Right lobe of liver (tissue), 6 donors: ENCODE results near the gene CIAO1. TPM values are rescaled to one million over a fixed set of nuclear protein-coding genes. Genes with fewer than 3 reads are reported as not detected.
A peak's percentile ranks its signal among the peaks of the same experiment; 100 is the strongest.

Source experiments
- ATAC-seq, 4 donors: fragments of 200-7000 bp; cut with Tn5 transposase; one replicate each; pipeline ENCODE4 v1.9.1; 2020; ENCODE audit warnings: mild to moderate bottlenecking in 4 of 4, moderate library complexity in 4 of 4
- DNase-seq, 3 donors: peaks; one replicate each; pipeline ENCODE4 v3.0.0-alpha.2; 2020
- H3K27ac ChIP-seq, 3 donors: fragments of 200-600 bp; one replicate each; pipeline ENCODE4 v1.8.0; 2022
- H3K27me3 ChIP-seq, 2 donors: fragments of 200-600 bp; one replicate each; pipeline ENCODE4 v1.8.0; 2022
- H3K36me3 ChIP-seq, 4 donors: fragments of 200-600 bp; sonication (generic) in 1 of 4; one replicate each; pipeline versions ENCODE4 v1.5.1 to v1.8.0; 2017 to 2022; ENCODE audit warnings: control low read depth in 1 of 4
- H3K4me1 ChIP-seq, 4 donors: fragments of 200-600 bp; sonication (generic) in 1 of 4; one replicate each; pipeline versions ENCODE4 v1.5.1 to v1.8.0; 2017 to 2022; ENCODE audit warnings: control low read depth in 1 of 4
- H3K4me3 ChIP-seq, 3 donors: fragments of 200-600 bp; one replicate each; pipeline ENCODE4 v1.8.0; 2022
- H3K9me3 ChIP-seq, 4 donors: fragments of 200-600 bp; sonication (generic) in 1 of 4; one replicate each; pipeline versions ENCODE4 v1.5.1 to v1.8.0; 2017 to 2022; ENCODE audit warnings: control low read depth in 1 of 4
- POLR2A ChIP-seq: fragments of 450-650 bp; IDR thresholded peaks from one replicate; pipeline ENCODE4 v1.6.1; 2017; ENCODE audit warnings: antibody characterized with exemption, mild to moderate bottlenecking
- WGBS: methylation state at CpG from one replicate; pipeline ENCODE4 v1.1.6; 2018; ENCODE audit warnings: low coverage, low lambda C conversion rate; ENCODE audit not compliant: insufficient coverage; ENCODE audit errors: missing lambda C conversion rate; 5-methylcytosine and 5-hydroxymethylcytosine counted together
- intact Hi-C, 2 donors: fragments of 100-400 bp; cut with DNase I; formaldehyde crosslinking; loops; one replicate each; pipeline versions ENCODE4 v1.11.2 to v1.14.1; 2022
- total RNA-seq, 6 experiments: library from RNA; depleted of rRNA in 2 of 6; stranded (reverse); fragments of >200 nt in 2 of 6; fragmentation: NEBNext Ultra II Directional in 3 of 6; extraction: Animal tissue kit (Norgen Biotek cat#: 25700) in 3 of 6; gene quantifications; one replicate each; pipeline versions ENCODE4 v1.1.0 to v1.2.4, GENCODE V29; 2016 to 2023
- TF ChIP-seq, protein P1 (sequence below), 4 donors: fragments of 200-600 bp in 3 of 4; fragments of 450-650 bp in 1 of 4; IDR thresholded peaks; one replicate each; pipeline versions ENCODE4 v1.5.1 to v1.8.0; 2016 to 2022; ENCODE audit warnings: antibody characterized with exemption in 4 of 4, mild to moderate bottlenecking in 2 of 4
- donor health status: DM: no; HTN: yes; CAD: no.
- donor health status: DM: no; HTN: no; CAD: no.
- donor health status: DM: no; HTN: no; CAD: no.
- donor health status: DM: no; HTN: yes; CAD: no.
- donor health status: DM: no; HTN: yes; CAD: no.

CIAO1 gene
- total RNA-seq, 6 experiments from 2014 or later, result 39.8 to 80.3 (median 45.0) TPM

DNA sequence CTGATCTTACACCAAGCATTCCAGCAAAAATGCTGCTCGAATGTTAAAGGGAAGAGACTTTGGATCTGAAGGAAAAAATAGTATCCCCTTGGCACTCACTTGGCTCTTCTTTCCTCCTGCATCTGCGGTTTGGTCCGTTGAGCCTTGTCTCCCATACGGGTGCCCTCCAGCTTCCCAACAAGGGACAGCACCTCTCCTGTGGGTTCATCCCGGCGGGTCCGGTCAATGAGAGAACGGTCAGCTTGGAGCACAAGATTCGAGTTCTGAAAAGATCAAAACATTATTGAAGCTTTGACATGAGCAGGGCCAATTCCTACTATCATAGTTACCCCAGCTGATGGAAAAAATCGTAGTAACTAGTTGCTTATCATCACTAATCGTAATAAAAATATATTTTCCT, 38.6 kb downstream of the CIAO1 start:
- H3K4me1 ChIP-seq, result peaks cover 0 to 17% (median 5%) of the 10 kb centered on the region in 4 donors
- H3K4me3 ChIP-seq, result peak overlapping the region; percentile 75 to 93 (median 90)
- ATAC-seq (no peak), DNase-seq (no peak)
- intact Hi-C loops, result no loop called here
- TF ChIP-seq, protein P1, sequence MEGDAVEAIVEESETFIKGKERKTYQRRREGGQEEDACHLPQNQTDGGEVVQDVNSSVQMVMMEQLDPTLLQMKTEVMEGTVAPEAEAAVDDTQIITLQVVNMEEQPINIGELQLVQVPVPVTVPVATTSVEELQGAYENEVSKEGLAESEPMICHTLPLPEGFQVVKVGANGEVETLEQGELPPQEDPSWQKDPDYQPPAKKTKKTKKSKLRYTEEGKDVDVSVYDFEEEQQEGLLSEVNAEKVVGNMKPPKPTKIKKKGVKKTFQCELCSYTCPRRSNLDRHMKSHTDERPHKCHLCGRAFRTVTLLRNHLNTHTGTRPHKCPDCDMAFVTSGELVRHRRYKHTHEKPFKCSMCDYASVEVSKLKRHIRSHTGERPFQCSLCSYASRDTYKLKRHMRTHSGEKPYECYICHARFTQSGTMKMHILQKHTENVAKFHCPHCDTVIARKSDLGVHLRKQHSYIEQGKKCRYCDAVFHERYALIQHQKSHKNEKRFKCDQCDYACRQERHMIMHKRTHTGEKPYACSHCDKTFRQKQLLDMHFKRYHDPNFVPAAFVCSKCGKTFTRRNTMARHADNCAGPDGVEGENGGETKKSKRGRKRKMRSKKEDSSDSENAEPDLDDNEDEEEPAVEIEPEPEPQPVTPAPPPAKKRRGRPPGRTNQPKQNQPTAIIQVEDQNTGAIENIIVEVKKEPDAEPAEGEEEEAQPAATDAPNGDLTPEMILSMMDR (IDR thresholded peaks at IDR 0.05), result no peak
- no peak for TF ChIP-seq POLR2A
- peaks cover 0 to 46% (median 15%) of the 10 kb centered on the region in 4 donors for H3K36me3 ChIP-seq
- H3K27me3 ChIP-seq, result no peaks in the 10 kb centered on the region
- no peaks in the 10 kb centered on the region for H3K9me3 ChIP-seq
- H3K27ac ChIP-seq, result peak overlapping the region in 1 of 3 donors; percentile 70
- WGBS, result 66% methylated on average over 11 of the region's 11 CpGs

DNA sequence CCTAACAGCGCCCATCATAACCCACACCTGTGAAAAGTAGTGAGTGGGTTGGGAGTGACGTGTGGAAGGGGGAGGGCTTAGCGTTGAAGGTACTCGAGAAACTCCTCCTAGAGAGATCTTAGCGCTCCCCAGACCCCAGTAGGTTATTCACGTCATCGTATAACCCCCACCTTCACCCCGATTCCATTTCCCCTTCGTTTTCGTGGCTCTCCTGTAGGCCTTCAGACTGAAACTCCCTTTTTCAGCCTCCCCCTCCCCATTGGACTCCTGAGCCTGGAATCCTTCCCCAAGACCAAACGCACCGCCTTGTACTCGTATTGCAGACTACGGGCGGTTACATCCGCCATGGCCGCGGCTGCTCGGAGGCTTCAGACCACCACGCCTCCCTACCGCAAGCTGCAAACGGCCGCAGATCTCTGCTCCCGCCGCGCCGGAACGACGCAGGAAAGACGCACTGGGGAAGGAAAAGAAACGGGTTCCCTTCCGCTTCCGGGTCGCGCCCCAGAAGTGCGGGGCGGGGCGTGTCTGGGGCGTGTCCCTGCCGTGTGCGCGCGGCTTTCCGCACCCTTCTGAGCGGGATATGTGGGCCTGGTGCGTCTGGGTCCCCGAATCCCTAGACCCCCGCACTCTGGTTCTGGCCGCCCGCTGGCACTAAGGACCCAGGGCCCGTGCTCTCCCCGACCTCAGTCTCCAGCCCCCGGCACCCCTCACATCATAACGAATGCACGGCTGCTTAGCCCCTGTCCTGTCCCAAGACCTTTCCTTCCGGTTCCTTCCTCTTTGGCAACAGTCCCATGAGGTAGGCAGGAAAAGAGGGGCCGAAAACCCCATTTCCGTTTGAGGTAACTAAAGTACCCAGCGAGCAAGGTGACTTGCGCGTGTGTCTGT, 39.3 kb downstream of the CIAO1 start, which contains the start of gene SNRNP200:
SNRNP200 (minus strand) TSS at position 456 of the 888 bp plus-strand sequence; CDS start at position 347, 109 bp downstream.
- Histone ChIP-seq H3K27ac (peak within 1 kb of the TSS; percentile 41 to 78 (median 70)), H3K27me3 (no peaks in the 10 kb centered on the region), H3K36me3 (peaks cover 0 to 39% (median 11%) of the 10 kb centered on the region in 4 donors), H3K9me3 (no peaks in the 10 kb centered on the region), H3K4me1 (peaks cover 0 to 17% (median 5%) of the 10 kb centered on the region in 4 donors), H3K4me3 (peak within 1 kb of the TSS; percentile 75 to 93 (median 90))
- DNase-seq (peak; percentile 88 to 92 (median 91)), ATAC-seq (peak; percentile 100)
- TF ChIP-seq POLR2A, result peak; percentile 78
- TF ChIP-seq, protein P1 (IDR thresholded peaks at IDR 0.05), result no peak
- 0% methylated on average over 30 of the region's 61 CpGs for WGBS
- intact Hi-C loops, result no loop called here

DNA sequence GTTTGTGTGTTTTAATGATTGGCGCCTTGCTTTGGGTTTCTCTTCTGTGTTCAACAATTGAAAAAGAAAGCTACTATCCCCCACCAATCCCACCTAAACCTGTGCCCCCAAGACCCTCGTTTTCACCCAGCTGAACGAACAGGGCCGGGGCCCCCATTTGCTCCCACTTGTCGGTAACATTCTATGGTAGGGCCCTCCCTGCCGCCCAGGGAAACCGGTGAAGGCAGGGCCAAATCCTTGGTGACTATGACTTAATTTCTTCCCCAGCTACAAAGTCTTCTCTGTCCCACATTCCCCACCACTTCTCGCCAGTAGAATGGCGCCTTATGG, 39.9 kb downstream of the CIAO1 start:
- peak overlapping the region; percentile 75 to 93 (median 90) for H3K4me3 ChIP-seq
- H3K36me3 ChIP-seq, result peaks cover 0 to 33% (median 8%) of the 10 kb centered on the region in 4 donors
- no peak for ATAC-seq
- 21% methylated on average over 9 of the region's 9 CpGs for whole genome bisulfite sequencing
- DNase-seq, result no peak
- H3K4me1 ChIP-seq, result peaks cover 0 to 17% (median 5%) of the 10 kb centered on the region in 4 donors
- H3K27me3 ChIP-seq, result no peaks in the 10 kb centered on the region
- intact Hi-C loops, result no loop called here
- H3K9me3 ChIP-seq, result no peaks in the 10 kb centered on the region
- TF ChIP-seq POLR2A, result no peak
- TF ChIP-seq, protein P1 (IDR thresholded peaks at IDR 0.05), result no peak
- H3K27ac ChIP-seq, result peak overlapping the region; percentile 41 to 78 (median 70)

DNA sequence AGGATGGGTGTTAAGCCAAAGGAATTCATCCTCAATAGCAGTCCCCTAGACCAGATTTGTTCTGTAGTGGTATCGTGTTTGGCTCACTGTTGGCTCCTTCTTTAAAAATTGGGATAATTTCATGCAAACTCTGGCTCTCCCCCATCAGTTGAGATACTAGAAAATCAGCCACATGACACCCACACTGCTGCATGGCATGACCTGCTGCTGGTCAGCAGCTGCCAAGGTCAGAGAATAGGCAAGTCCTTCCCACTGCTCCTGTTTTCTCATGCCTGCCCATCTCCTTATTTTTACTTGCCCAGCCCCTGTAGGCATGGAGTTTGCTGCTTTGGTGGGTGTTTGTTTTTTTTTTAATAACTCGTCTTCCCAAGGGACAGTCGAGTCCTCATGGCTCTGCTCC, 40.3 kb downstream of the CIAO1 start:
- H3K27ac ChIP-seq, result no peak overlapping the region
- H3K27me3 ChIP-seq, result no peaks in the 10 kb centered on the region
- TF ChIP-seq, protein P1 (IDR thresholded peaks at IDR 0.05), result no peak
- TF ChIP-seq POLR2A, result no peak
- peaks cover 0 to 17% (median 5%) of the 10 kb centered on the region in 4 donors for H3K4me1 ChIP-seq
- ATAC-seq (no peak), DNase-seq (no peak)
- intact Hi-C loops, result no loop called here
- 94% methylated on average over 2 of the region's 3 CpGs for WGBS
- H3K9me3 ChIP-seq, result no peaks in the 10 kb centered on the region
- peak overlapping the region in 2 of 3 donors; percentile 75 to 93 for H3K4me3 ChIP-seq
- H3K36me3 ChIP-seq, result peaks cover 0 to 29% (median 6%) of the 10 kb centered on the region in 4 donors
